ENCODE data around the gene BTG2. TPM values are rescaled to one million over a fixed set of nuclear protein-coding genes. Genes with fewer than 3 reads are reported as not detected.

The BTG2 gene
- polyA plus RNA-seq, 3 donors from 2014 or later = 112 to 147 (median 127) TPM

DNA sequence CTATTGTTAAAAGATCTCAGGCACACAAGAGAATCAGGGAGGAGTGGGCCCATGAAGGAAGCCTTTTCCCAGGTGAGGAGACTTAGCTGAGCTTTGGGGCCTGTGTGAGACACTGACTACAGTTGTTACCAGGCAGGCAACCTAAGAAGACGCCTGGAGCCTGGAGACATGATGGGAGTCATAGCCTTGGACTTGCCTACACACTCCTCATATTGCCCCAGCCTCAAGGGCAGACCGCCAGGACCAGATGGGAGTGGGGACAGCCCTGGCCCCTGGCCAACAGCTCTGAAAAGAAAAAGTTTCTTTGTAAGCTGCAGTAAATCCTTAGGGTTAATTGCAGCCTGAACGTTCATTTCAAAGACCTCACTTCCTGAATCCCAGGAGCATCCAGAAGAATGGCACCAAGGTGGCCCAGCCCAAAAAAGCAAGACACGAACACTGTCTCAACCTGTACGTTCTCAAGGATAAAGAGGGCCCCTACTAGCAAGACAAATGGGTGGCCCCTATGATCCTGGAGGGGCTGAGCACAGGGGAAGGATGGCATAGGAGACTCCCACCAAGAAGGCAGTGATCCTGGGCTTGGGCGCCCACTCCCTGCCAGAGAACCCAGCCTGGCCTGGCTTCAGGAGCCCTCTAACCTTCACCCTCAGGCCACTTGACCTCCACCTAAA is 33.2 kb upstream of the BTG2 start:
- Mint-ChIP-seq H3K4me3 (no peak overlapping the region), H3K4me1 (peaks cover 29 to 42% of the 10 kb centered on the region in 2 donors), H3K9me3 (no peaks in the 10 kb centered on the region), H3K27me3 (ENCODE audit: low read depth in 3 of 3) (peaks cover 0 to 4% (median 4%) of the 10 kb centered on the region in 3 donors), H3K36me3 (no peaks in the 10 kb centered on the region), H3K27ac (peak overlapping the region in 2 of 6 donors; percentile 7 to 40)
- no peak for DNase-seq

- no peaks in the 10 kb centered on the region for H3K36me3 Mint-ChIP-seq
- no peak for DNase-seq
- H3K4me1 Mint-ChIP-seq = peaks cover 29 to 42% of the 10 kb centered on the region in 2 donors
- no peaks in the 10 kb centered on the region for H3K9me3 Mint-ChIP-seq
- peak overlapping the region in 3 of 5 donors; percentile 43 to 73 (median 64) for H3K4me3 Mint-ChIP-seq
- peaks cover 0 to 5% (median 4%) of the 10 kb centered on the region in 3 donors for H3K27me3 Mint-ChIP-seq (ENCODE audit: low read depth in 3 of 3)
- H3K27ac Mint-ChIP-seq = peak overlapping the region in 5 of 6 donors; percentile 80 to 86 (median 81)
Observed at GRCh38 chr1:203272633-203273205, 32.6 kb upstream of the BTG2 start.

- H3K27ac Mint-ChIP-seq = peak overlapping the region; percentile 43 to 86 (median 81)
- no peaks in the 10 kb centered on the region for H3K9me3 Mint-ChIP-seq
- H3K36me3 Mint-ChIP-seq = no peaks in the 10 kb centered on the region
- DNase-seq = peak; percentile 89 to 90 (median 89)
- peaks cover 0 to 5% (median 4%) of the 10 kb centered on the region in 3 donors for H3K27me3 Mint-ChIP-seq (ENCODE audit: low read depth in 3 of 3)
- H3K4me1 Mint-ChIP-seq = peaks cover 32 to 44% of the 10 kb centered on the region in 2 donors
- H3K4me3 Mint-ChIP-seq = peak overlapping the region; percentile 57 to 73 (median 64)
Observed at GRCh38 chr1:203273206-203273868, 32.0 kb upstream of the BTG2 start.

- no peaks in the 10 kb centered on the region for H3K36me3 Mint-ChIP-seq
- peaks cover 39 to 51% of the 10 kb centered on the region in 2 donors for H3K4me1 Mint-ChIP-seq
- H3K27ac Mint-ChIP-seq = peak overlapping the region in 4 of 6 donors; percentile 53 to 86 (median 82)
- H3K9me3 Mint-ChIP-seq = no peaks in the 10 kb centered on the region
- H3K27me3 Mint-ChIP-seq (ENCODE audit: low read depth in 3 of 3) = peaks cover 0 to 6% (median 5%) of the 10 kb centered on the region in 3 donors
- H3K4me3 Mint-ChIP-seq = peak overlapping the region; percentile 57 to 73 (median 64)
- no peak for DNase-seq
Observed at GRCh38 chr1:203273869-203274602, 31.3 kb upstream of the BTG2 start.

DNA sequence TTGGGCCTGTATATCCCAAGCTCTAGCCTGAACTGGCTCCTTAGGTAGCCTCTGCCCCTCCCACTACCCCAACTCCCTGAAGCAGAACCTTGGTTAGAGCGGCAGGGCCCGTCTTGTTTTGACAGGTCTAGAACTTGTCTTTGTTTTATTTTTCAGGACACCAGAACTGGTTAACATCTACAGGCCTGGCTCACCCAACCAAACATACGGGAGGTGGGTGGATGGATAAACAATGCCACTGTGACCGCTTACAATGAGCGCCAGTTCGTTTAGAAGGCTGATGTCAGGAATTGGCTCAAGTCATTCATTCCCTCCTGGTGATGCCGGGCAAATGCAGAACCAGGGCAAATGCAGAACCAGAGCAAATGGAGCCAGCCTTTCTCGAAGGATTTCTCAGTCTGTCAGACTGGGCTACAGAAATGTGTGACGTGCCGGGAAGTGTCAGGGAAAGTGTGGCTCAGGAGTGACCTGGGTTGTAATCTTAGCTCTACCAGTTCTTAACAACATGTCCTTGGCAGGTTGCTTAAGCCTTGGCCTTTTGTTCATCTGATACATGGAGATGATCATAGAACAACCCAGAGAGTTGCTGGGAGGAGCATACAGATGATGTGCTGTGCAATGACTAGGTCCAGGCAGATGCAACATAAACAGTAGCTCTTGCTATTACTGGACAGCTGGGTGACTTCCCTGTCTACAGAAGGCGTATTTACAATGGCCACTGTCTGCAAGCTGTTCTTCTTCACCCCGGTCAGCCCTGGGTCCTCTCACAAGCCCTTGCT is 30.5 kb upstream of the BTG2 start:
- peak overlapping the region in 4 of 6 donors; percentile 29 to 80 (median 49) for H3K27ac Mint-ChIP-seq
- H3K27me3 Mint-ChIP-seq (ENCODE audit: low read depth in 3 of 3) = peaks cover under 1 to 6% (median 5%) of the 10 kb centered on the region in 3 donors
- peaks cover 41 to 53% of the 10 kb centered on the region in 2 donors for H3K4me1 Mint-ChIP-seq
- H3K9me3 Mint-ChIP-seq = no peaks in the 10 kb centered on the region
- no peak overlapping the region for H3K4me3 Mint-ChIP-seq
- no peaks in the 10 kb centered on the region for H3K36me3 Mint-ChIP-seq
- DNase-seq = no peak

GRCh38 chr1:203275656-203276272 is 29.6 kb upstream of the BTG2 start:
- Mint-ChIP-seq H3K4me1 (peaks cover 41 to 51% of the 10 kb centered on the region in 2 donors), H3K36me3 (no peaks in the 10 kb centered on the region), H3K4me3 (no peak overlapping the region), H3K9me3 (no peaks in the 10 kb centered on the region), H3K27me3 (ENCODE audit: low read depth in 3 of 3) (peaks cover 3 to 6% (median 5%) of the 10 kb centered on the region in 3 donors), H3K27ac (peak overlapping the region in 4 of 6 donors; percentile 29 to 80 (median 52))
- no peak for DNase-seq

- H3K9me3 Mint-ChIP-seq = no peaks in the 10 kb centered on the region
- peaks cover 3 to 6% (median 5%) of the 10 kb centered on the region in 3 donors for H3K27me3 Mint-ChIP-seq (ENCODE audit: low read depth in 3 of 3)
- no peak for DNase-seq
- no peak overlapping the region for H3K4me3 Mint-ChIP-seq
- peak overlapping the region in 1 of 6 donors; percentile 21 for H3K27ac Mint-ChIP-seq
- H3K4me1 Mint-ChIP-seq = peaks cover 39 to 45% of the 10 kb centered on the region in 2 donors
- H3K36me3 Mint-ChIP-seq = no peaks in the 10 kb centered on the region
Observed at GRCh38 chr1:203276408-203276807, 28.9 kb upstream of the BTG2 start.

- H3K4me3 Mint-ChIP-seq = no peak overlapping the region
- H3K27ac Mint-ChIP-seq = peak overlapping the region in 5 of 6 donors; percentile 45 to 81 (median 72)
- H3K27me3 Mint-ChIP-seq (ENCODE audit: low read depth in 3 of 3) = peaks cover 3 to 6% (median 3%) of the 10 kb centered on the region in 3 donors
Observed at GRCh38 chr1:203276916-203277545, 28.3 kb upstream of the BTG2 start.

GRCh38 chr1:203278082-203278884 is 27.0 kb upstream of the BTG2 start:
- no peaks in the 10 kb centered on the region for H3K36me3 Mint-ChIP-seq
- peaks cover 1 to 6% (median 3%) of the 10 kb centered on the region in 3 donors for H3K27me3 Mint-ChIP-seq (ENCODE audit: low read depth in 3 of 3)
- peak overlapping the region in 5 of 6 donors; percentile 60 to 81 (median 68) for H3K27ac Mint-ChIP-seq
- H3K4me1 Mint-ChIP-seq = peaks cover 34 to 37% of the 10 kb centered on the region in 2 donors
- peak overlapping the region in 2 of 5 donors; percentile 16 to 47 for H3K4me3 Mint-ChIP-seq
- H3K9me3 Mint-ChIP-seq = no peaks in the 10 kb centered on the region
- DNase-seq = peak in 1 of 3 donors; percentile 21

More at GRCh38 chr1:203276916-203277545, 28.3 kb upstream of the BTG2 start:
- DNase-seq = no peak
- no peaks in the 10 kb centered on the region for H3K9me3 Mint-ChIP-seq
- no peaks in the 10 kb centered on the region for H3K36me3 Mint-ChIP-seq
- H3K4me1 Mint-ChIP-seq = peaks cover 39 to 43% of the 10 kb centered on the region in 2 donors

- Mint-ChIP-seq H3K36me3 (no peaks in the 10 kb centered on the region), H3K4me3 (peak overlapping the region in 2 of 5 donors; percentile 13 to 34), H3K4me1 (peaks cover 28 to 31% of the 10 kb centered on the region in 2 donors)
Observed at GRCh38 chr1:203278885-203279406, 26.4 kb upstream of the BTG2 start.

GRCh38 chr1:203280061-203280460 is 25.3 kb upstream of the BTG2 start:
- Mint-ChIP-seq H3K4me1 (peaks cover 22 to 24% of the 10 kb centered on the region in 2 donors), H3K27ac (peak overlapping the region in 3 of 6 donors; percentile 17 to 56 (median 28)), H3K36me3 (no peaks in the 10 kb centered on the region), H3K27me3 (ENCODE audit: low read depth in 3 of 3) (peaks cover 1 to 6% (median 3%) of the 10 kb centered on the region in 3 donors), H3K9me3 (no peaks in the 10 kb centered on the region), H3K4me3 (no peak overlapping the region)
- no peak for DNase-seq

More at GRCh38 chr1:203278885-203279406, 26.4 kb upstream of the BTG2 start:
- no peak for DNase-seq
- peak overlapping the region in 4 of 6 donors; percentile 57 to 81 (median 68) for H3K27ac Mint-ChIP-seq
- no peaks in the 10 kb centered on the region for H3K9me3 Mint-ChIP-seq
- peaks cover 1 to 6% (median 3%) of the 10 kb centered on the region in 3 donors for H3K27me3 Mint-ChIP-seq (ENCODE audit: low read depth in 3 of 3)

Measured in immature natural killer cell (primary cell).